H9 (cell line): Measurements from ENCODE around the gene ZNF132. TPM values are rescaled to one million over a fixed set of nuclear protein-coding genes. Genes with fewer than 3 reads are reported as not detected.

Experiments used
- DNase-seq: peaks from one replicate; pipeline ENCODE4 v3.0.0-alpha.2; 2017
- H2AFZ ChIP-seq: one replicate; pipeline ENCODE4 v1.6.1; 2013; ENCODE audit warnings: mild to moderate bottlenecking, low read length, control low read depth, moderate library complexity
- H2AK5ac ChIP-seq: 2 replicates; pipeline ENCODE4 v1.6.1; 2013; ENCODE audit warnings: low read length, control low read depth, mixed read lengths; ENCODE audit not compliant: insufficient read length
- H2BK120ac ChIP-seq: one replicate; pipeline ENCODE4 v1.6.1; 2013; ENCODE audit warnings: low read depth, mild to moderate bottlenecking, low read length, control low read depth, inconsistent platforms; ENCODE audit not compliant: poor library complexity, severe bottlenecking
- H2BK12ac ChIP-seq: 2 replicates; pipeline ENCODE4 v1.6.1; 2013; ENCODE audit warnings: low read length, control low read depth, mixed read lengths, low read depth; ENCODE audit not compliant: insufficient read length
- H2BK15ac ChIP-seq: 2 replicates; pipeline ENCODE4 v1.6.1; 2013; ENCODE audit warnings: low read depth, low read length, control low read depth
- H2BK20ac ChIP-seq: one replicate; pipeline ENCODE4 v1.6.1; 2013; ENCODE audit warnings: low read depth, mild to moderate bottlenecking, low read length, control low read depth, inconsistent platforms; ENCODE audit not compliant: poor library complexity, severe bottlenecking
- H2BK5ac ChIP-seq: 2 replicates; pipeline ENCODE4 v1.6.1; 2013; ENCODE audit warnings: low read length, control low read depth, mixed read lengths; ENCODE audit not compliant: insufficient read length
- H3K14ac ChIP-seq: 2 replicates; pipeline ENCODE4 v1.6.1; 2013; ENCODE audit warnings: low read length, control low read depth; ENCODE audit not compliant: insufficient read depth
- H3K18ac ChIP-seq: 2 replicates; pipeline ENCODE4 v1.6.1; 2013; ENCODE audit warnings: low read depth, mild to moderate bottlenecking, mixed read lengths, low read length, control low read depth; ENCODE audit not compliant: insufficient read length
- H3K23ac ChIP-seq: 2 replicates; pipeline ENCODE4 v1.6.1; 2013; ENCODE audit warnings: low read length, control low read depth, mixed read lengths, low read depth; ENCODE audit not compliant: insufficient read length
- H3K23me2 ChIP-seq: 2 replicates; pipeline ENCODE4 v1.6.1; 2013; ENCODE audit warnings: low read depth, mild to moderate bottlenecking, mixed read lengths, low read length, control low read depth; ENCODE audit not compliant: insufficient read length, poor library complexity, severe bottlenecking
- H3K27ac ChIP-seq: 2 replicates; pipeline ENCODE4 v1.5.1; 2013; ENCODE audit warnings: low read length, control low read depth, mixed read lengths, low read depth; ENCODE audit not compliant: insufficient read length
- H3K27me3 ChIP-seq: 2 replicates; pipeline ENCODE4 v1.6.1; 2013; ENCODE audit warnings: low read length, control low read depth, inconsistent platforms; ENCODE audit not compliant: insufficient read depth
- H3K4ac ChIP-seq: 2 replicates; pipeline ENCODE4 v1.6.1; 2013; ENCODE audit warnings: low read depth, mild to moderate bottlenecking, control low read depth, inconsistent platforms, low read length, moderate library complexity
- H3K4me1 ChIP-seq: 2 replicates; pipeline ENCODE4 v1.6.1; 2013; ENCODE audit warnings: low read length, control low read depth, inconsistent platforms; ENCODE audit not compliant: insufficient read depth
- H3K4me2 ChIP-seq: 2 replicates; pipeline ENCODE4 v1.6.1; 2013; ENCODE audit warnings: low read length, control low read depth, mixed read lengths; ENCODE audit not compliant: insufficient read length, insufficient read depth
- H3K56ac ChIP-seq: 2 replicates; pipeline ENCODE4 v1.6.1; 2013; ENCODE audit warnings: low read depth, mild to moderate bottlenecking, mixed read lengths, low read length, control low read depth; ENCODE audit not compliant: insufficient read length
- H3K79me1 ChIP-seq: 2 replicates; pipeline ENCODE4 v1.6.1; 2013; ENCODE audit warnings: low read depth, mild to moderate bottlenecking, moderate library complexity, low read length, control low read depth, inconsistent platforms; ENCODE audit not compliant: insufficient read depth, poor library complexity, severe bottlenecking
- H3K79me2 ChIP-seq: 2 replicates; pipeline ENCODE4 v1.6.1; 2013; ENCODE audit warnings: low read length, control low read depth, inconsistent platforms; ENCODE audit not compliant: insufficient read depth
- H3K9ac ChIP-seq: 2 replicates; pipeline ENCODE4 v1.6.1; 2013; ENCODE audit warnings: low read length, control low read depth, mixed read lengths; ENCODE audit not compliant: insufficient read length; ENCODE audit errors: extremely low read depth
- H3K9me3 ChIP-seq: one replicate; pipeline ENCODE4 v1.6.1; 2013; ENCODE audit warnings: low read depth, low read length, inconsistent platforms; ENCODE audit not compliant: control insufficient read depth
- H3T11ph ChIP-seq: one replicate; pipeline ENCODE4 v1.6.1; 2013; ENCODE audit warnings: mild to moderate bottlenecking, low read length, control low read depth, inconsistent platforms
- H4K20me1 ChIP-seq: one replicate; pipeline ENCODE4 v1.6.1; 2013; ENCODE audit not compliant: control insufficient read depth, insufficient read length, insufficient read depth
- H4K5ac ChIP-seq: 2 replicates; pipeline ENCODE4 v1.6.1; 2013; ENCODE audit warnings: low read depth, mild to moderate bottlenecking, mixed read lengths, low read length, control low read depth; ENCODE audit not compliant: insufficient read length
- H4K8ac ChIP-seq: replicated peaks from 2 replicates; pipeline ENCODE4 v1.6.1; 2013; ENCODE audit warnings: low read length, control low read depth, mixed read lengths, low read depth; ENCODE audit not compliant: insufficient read length
- H4K91ac ChIP-seq: 2 replicates; pipeline ENCODE4 v1.6.1; 2013; ENCODE audit warnings: low read depth, mild to moderate bottlenecking, moderate library complexity, mixed read lengths, low read length, control low read depth; ENCODE audit not compliant: insufficient read length
- H3K27ac Mint-ChIP-seq, 3 experiments: 2 replicates in 2 of 3; 3 replicates in 1 of 3; pipeline ENCODE4 v1.8.0; 2020 to 2021; ENCODE audit warnings: mixed read lengths in 3 of 3, mild to moderate bottlenecking in 1 of 3, moderate library complexity in 1 of 3
- H3K27me3 Mint-ChIP-seq: 2 replicates; pipeline ENCODE4 v1.8.0; 2021; ENCODE audit warnings: low read depth, mild to moderate bottlenecking, moderate library complexity, mixed read lengths
- H3K36me3 Mint-ChIP-seq, 3 experiments: 2 replicates in 2 of 3; 3 replicates in 1 of 3; pipeline ENCODE4 v1.8.0; 2020 to 2021; ENCODE audit warnings: low read depth in 3 of 3, mixed read lengths in 3 of 3; ENCODE audit not compliant: insufficient read depth in 1 of 3
- H3K4me1 Mint-ChIP-seq, 2 experiments: 2 replicates each; pipeline ENCODE4 v1.8.0; 2020; ENCODE audit warnings: mixed read lengths in 2 of 2
- H3K4me3 Mint-ChIP-seq, 2 experiments: 2 replicates in 1 of 2; 3 replicates in 1 of 2; pipeline ENCODE4 v1.8.0; 2020 to 2021; ENCODE audit warnings: mild to moderate bottlenecking in 2 of 2, mixed read lengths in 2 of 2, moderate library complexity in 1 of 2
- H3K9me3 Mint-ChIP-seq, 2 experiments: 2 replicates in 1 of 2; 3 replicates in 1 of 2; pipeline ENCODE4 v1.8.0; 2020; ENCODE audit warnings: mild to moderate bottlenecking in 2 of 2, mixed read lengths in 2 of 2, moderate library complexity in 1 of 2
- CTCF ChIP-seq: fragments of 200-600 bp; sonication (generic); conservative IDR thresholded peaks from 3 replicates; pipeline ENCODE4 v1.8.0; 2021; ENCODE audit warnings: antibody characterized with exemption, mild to moderate bottlenecking
- WGBS: extraction: QIAGEN DNeasy Blood & Tissue Kit; methylation state at CpG from one replicate; pipeline ENCODE4 v1.1.7; 2013; ENCODE audit warnings: missing lambda C conversion rate, low lambda C conversion rate, mixed read lengths; ENCODE audit not compliant: insufficient read length; ENCODE audit errors: extremely low coverage; 5-methylcytosine and 5-hydroxymethylcytosine counted together
- total RNA-seq: library from RNA; stranded (reverse); gene quantifications from 2 replicates; pipeline ENCODE4 v1.2.1, GENCODE V29; 2021

The ZNF132 gene
- total RNA-seq, 1 experiment from 2014 or later, result 0.24 TPM

GRCh38 chr19:58440556-58440955 is 603 bp upstream of the ZNF132 start:
- no peak for TF ChIP-seq CTCF
- peaks cover 53% of the 10 kb centered on the region for H3K27me3 Mint-ChIP-seq
- H3K4me3 Mint-ChIP-seq, result peak overlapping the region; percentile 48 to 87
- Histone ChIP-seq H3K79me1 (no peaks in the 10 kb centered on the region), H2AFZ (no peak overlapping the region), H3K18ac (peak overlapping the region; percentile 9), H3K9me3 (peaks cover 6% of the 10 kb centered on the region), H3K4me2 (peak overlapping the region; percentile 70), H3K79me2 (no peaks in the 10 kb centered on the region), H3K27ac (no peak overlapping the region), H2BK20ac (no peak overlapping the region), H3K4me1 (peaks cover 3% of the 10 kb centered on the region), H3K23ac (no peak overlapping the region), H3K14ac (no peak overlapping the region), H3K56ac (no peak overlapping the region), H4K20me1 (no peaks in the 10 kb centered on the region), H4K5ac (no peak overlapping the region), H3K4ac (no peak overlapping the region), H2BK15ac (no peak overlapping the region), H3K27me3 (no peaks in the 10 kb centered on the region; the same call in 1 of the 2 replicates), H3K23me2 (peaks cover 12% of the 10 kb centered on the region), H2BK12ac (no peak overlapping the region), H4K91ac (no peak overlapping the region), H2BK120ac (no peak overlapping the region), H3K9ac (no peak overlapping the region), H2BK5ac (no peak overlapping the region), H4K8ac (no peak overlapping the region), H2AK5ac (no peak overlapping the region), H3T11ph (no peak overlapping the region)
- H3K9me3 Mint-ChIP-seq, result peaks cover 56 to 62% of the 10 kb centered on the region in 2 experiments
- no CpG with 5 or more reads among the region's 31 CpGs for WGBS
- no peak for DNase-seq
- peaks cover 3 to 46% (median 42%) of the 10 kb centered on the region in 3 experiments for H3K36me3 Mint-ChIP-seq
- H3K4me1 Mint-ChIP-seq, result peaks cover 0 to 11% of the 10 kb centered on the region in 2 experiments; a peak in 2 of 4 replicates
- peak overlapping the region in 1 of 3 experiments; percentile 68; a peak in 2 of 7 replicates for H3K27ac Mint-ChIP-seq
